GM23338 (cell line): ENCODE results near the gene POMGNT1. TPM values are rescaled to one million over a fixed set of nuclear protein-coding genes. Genes with fewer than 3 reads are reported as not detected.

Experiments
- ATAC-seq: fragments of 200-7000 bp; cut with Tn5 transposase; 3 replicates; pipeline ENCODE4 v1.9.1; 2020
- DNase-seq: peaks from one replicate; pipeline ENCODE4 v3.0.0-alpha.2; 2015; ENCODE audit warnings: low spot score
- H2AFZ ChIP-seq: fragments of 200-600 bp; sonication (generic); 2 replicates; pipeline ENCODE4 v1.8.0; 2016; ENCODE audit warnings: antibody characterized with exemption, mild to moderate bottlenecking, moderate library complexity
- H3F3A ChIP-seq: fragments of 200-600 bp; sonication (generic); replicated peaks from 2 replicates; pipeline ENCODE4 v1.8.0; 2017; ENCODE audit warnings: antibody characterized with exemption, mixed run types, low read depth
- H3K27ac ChIP-seq: fragments of 200-600 bp; sonication (generic); 2 replicates; pipeline ENCODE4 v1.6.1; 2016; ENCODE audit warnings: low read depth
- H3K27me3 ChIP-seq: fragments of 200-600 bp; sonication (generic); 2 replicates; pipeline ENCODE4 v1.8.0; 2016; ENCODE audit warnings: mild to moderate bottlenecking, mixed run types, moderate library complexity; ENCODE audit not compliant: insufficient read depth
- H3K36me3 ChIP-seq: fragments of 200-600 bp; sonication (generic); 2 replicates; pipeline ENCODE4 v1.8.0; 2016; ENCODE audit warnings: mild to moderate bottlenecking; ENCODE audit not compliant: insufficient read depth
- H3K4me1 ChIP-seq: fragments of 200-600 bp; sonication (generic); 2 replicates; pipeline ENCODE4 v1.8.0; 2016; ENCODE audit warnings: mild to moderate bottlenecking, moderate library complexity; ENCODE audit not compliant: insufficient read depth
- H3K4me2 ChIP-seq: fragments of 200-600 bp; sonication (generic); 2 replicates; pipeline ENCODE4 v1.7.1; 2017; ENCODE audit warnings: mixed run types
- H3K4me3 ChIP-seq: fragments of 200-600 bp; sonication (generic); 2 replicates; pipeline ENCODE4 v1.6.1; 2016; ENCODE audit warnings: mixed run types
- H3K79me2 ChIP-seq: fragments of 200-600 bp; sonication (generic); replicated peaks from 2 replicates; pipeline ENCODE4 v1.8.0; 2017; ENCODE audit warnings: mild to moderate bottlenecking; ENCODE audit not compliant: insufficient read depth
- H3K9me2 ChIP-seq: fragments of 200-600 bp; sonication (generic); 2 replicates; pipeline ENCODE4 v1.8.0; 2017; ENCODE audit not compliant: insufficient read depth
- H4K20me1 ChIP-seq: fragments of 200-600 bp; sonication (generic); replicated peaks from 2 replicates; pipeline ENCODE4 v1.8.0; 2017; ENCODE audit warnings: mild to moderate bottlenecking; ENCODE audit not compliant: insufficient read depth
- H3K27ac Mint-ChIP-seq: 2 replicates; pipeline ENCODE4 v1.8.0; 2020; ENCODE audit warnings: inconsistent platforms, mild to moderate bottlenecking, moderate library complexity, mixed read lengths
- H3K27me3 Mint-ChIP-seq: 3 replicates; pipeline ENCODE4 v1.8.0; 2022; ENCODE audit warnings: low read depth, mild to moderate bottlenecking, moderate library complexity, mixed read lengths, inconsistent platforms; ENCODE audit not compliant: insufficient read depth, poor library complexity
- H3K36me3 Mint-ChIP-seq: 3 replicates; pipeline ENCODE4 v1.8.0; 2021; ENCODE audit warnings: low read depth, mild to moderate bottlenecking, inconsistent platforms, moderate library complexity, mixed read lengths
- H3K4me1 Mint-ChIP-seq: 3 replicates; pipeline ENCODE4 v1.8.0; 2020; ENCODE audit warnings: mild to moderate bottlenecking, inconsistent platforms, mixed read lengths
- H3K4me3 Mint-ChIP-seq: 3 replicates; pipeline ENCODE4 v1.8.0; 2021; ENCODE audit warnings: moderate library complexity, mild to moderate bottlenecking, inconsistent platforms, mixed read lengths
- H3K9me3 Mint-ChIP-seq: 3 replicates; pipeline ENCODE4 v1.8.0; 2020; ENCODE audit warnings: moderate library complexity, mild to moderate bottlenecking, inconsistent platforms, mixed read lengths
- CREB1 ChIP-seq: fragments of 250-450 bp; sonication (Bioruptor Pico); IDR thresholded peaks from 2 replicates; pipeline ENCODE4 v1.5.0; 2020; ENCODE audit warnings: low read depth, mild to moderate bottlenecking, moderate library complexity
- CTCF ChIP-seq, 2 experiments: fragments of 200-600 bp in 1 of 2; sonication (generic) in 1 of 2; conservative IDR thresholded peaks; 2 replicates each; pipeline versions ENCODE4 v1.5.1 to v1.6.1; 2016 to 2017; ENCODE audit warnings: antibody characterized with exemption in 2 of 2, low read depth in 2 of 2, mild to moderate bottlenecking in 2 of 2, moderate library complexity in 1 of 2
- ETS1 ChIP-seq: IDR thresholded peaks from 2 replicates; pipeline ENCODE4 v1.6.1; 2016; ENCODE audit warnings: antibody characterized with exemption
- EZH2 ChIP-seq: fragments of 200-600 bp; sonication (generic); IDR thresholded peaks from one replicate; pipeline ENCODE4 v1.8.0; 2017; ENCODE audit warnings: antibody characterized with exemption, mild to moderate bottlenecking, low read depth; ENCODE audit not compliant: unreplicated experiment
- EZH2phosphoT487 ChIP-seq: fragments of 200-600 bp; sonication (generic); IDR thresholded peaks from one replicate; pipeline ENCODE4 v1.8.1; 2018; ENCODE audit warnings: antibody characterized with exemption; ENCODE audit not compliant: unreplicated experiment
- JUNB ChIP-seq: IDR thresholded peaks from one replicate; pipeline ENCODE4 v1.6.1; 2016; ENCODE audit warnings: antibody characterized with exemption; ENCODE audit not compliant: unreplicated experiment
- NANOG ChIP-seq: IDR thresholded peaks from 2 replicates; pipeline ENCODE4 v1.6.1; 2016; ENCODE audit warnings: antibody characterized with exemption, borderline replicate concordance
- POLR2AphosphoS5 ChIP-seq: IDR thresholded peaks from 2 replicates; pipeline ENCODE4 v1.6.1; 2016; ENCODE audit warnings: antibody characterized with exemption, low read depth
- REST ChIP-seq: IDR thresholded peaks from one replicate; pipeline ENCODE4 v1.6.1; 2018; ENCODE audit warnings: antibody characterized with exemption; ENCODE audit not compliant: unreplicated experiment
- STAT1 ChIP-seq: IDR thresholded peaks from one replicate; pipeline ENCODE4 v1.6.1; 2016; ENCODE audit warnings: antibody characterized with exemption; ENCODE audit not compliant: unreplicated experiment
- ZNF114 ChIP-seq: fragments of 250-450 bp; sonication (Bioruptor Pico); IDR thresholded peaks from 2 replicates; pipeline ENCODE4 v1.5.0; 2020; ENCODE audit warnings: mild to moderate bottlenecking, moderate library complexity
- ZNF331 ChIP-seq: fragments of 250-450 bp; sonication (Bioruptor Pico); IDR thresholded peaks from 2 replicates; pipeline ENCODE4 v1.5.0; 2020; ENCODE audit warnings: low read depth, mild to moderate bottlenecking, moderate library complexity
- ZNF462 ChIP-seq: fragments of 250-450 bp; sonication (Bioruptor Pico); IDR thresholded peaks from 2 replicates; pipeline ENCODE4 v1.5.0; 2020; ENCODE audit warnings: mild to moderate bottlenecking, moderate library complexity
- polyA plus RNA-seq: library from polyadenylated mRNA; unstranded; fragments of >200 nt; fragmentation: Nextera tagmentation; extraction: Ambion mirVana; gene quantifications from 2 replicates; pipeline ENCODE4 v1.2.1, GENCODE V29; 2016
- total RNA-seq: library from RNA; depleted of rRNA; stranded (reverse); fragments of >200 nt; shearing (Covaris generic); gene quantifications from 2 replicates; pipeline ENCODE4 v1.2.3, GENCODE V29; 2014

Gene POMGNT1
- total and polyA plus RNA-seq, 2 experiments from 2014 or later = 24.3 to 32.1 TPM

GRCh38 chr1:46205791-46206190, 7.6 kb upstream of the POMGNT1 start:
- TF ChIP-seq POLR2AphosphoS5 (no peak), REST (no peak), JUNB (no peak), ZNF114 (CRISPR knock-in tag) (no peak), EZH2phosphoT487 (no peak), ZNF331 (CRISPR knock-in tag) (no peak), EZH2 (no peak), NANOG (no peak), ZNF462 (CRISPR knock-in tag) (no peak), CREB1 (CRISPR knock-in tag) (no peak), CTCF (conservative IDR thresholded peaks at IDR 0.05; ENCODE audit: low read depth in 2 of 2) (no peak), ETS1 (no peak), STAT1 (no peak)
- peaks cover 17% of the 10 kb centered on the region for H3K27me3 Mint-ChIP-seq
- H3K4me1 Mint-ChIP-seq = peaks cover 20% of the 10 kb centered on the region
- 0 out of 2 replicates have a peak, but pooled peaks cover 5% of the 10 kb centered on the region for H3F3A ChIP-seq
- H3K4me1 ChIP-seq = peaks cover 5% of the 10 kb centered on the region
- ATAC-seq (no peak), DNase-seq (no peak)
- H3K9me3 Mint-ChIP-seq = no peaks in the 10 kb centered on the region
- no peak overlapping the region for H3K4me3 ChIP-seq
- no peaks in the 10 kb centered on the region for H3K9me2 ChIP-seq
- H2AFZ ChIP-seq = no peak overlapping the region
- no peak overlapping the region for H3K4me3 Mint-ChIP-seq
- H3K27ac ChIP-seq = no peak overlapping the region
- H4K20me1 ChIP-seq = no peaks in the 10 kb centered on the region
- 0 out of 2 replicates have a peak, but pooled peaks cover 5% of the 10 kb centered on the region for H3K27me3 ChIP-seq
- H3K36me3 ChIP-seq = no peaks in the 10 kb centered on the region
- H3K36me3 Mint-ChIP-seq = no peaks in the 10 kb centered on the region
- 0 out of 2 replicates have a peak overlapping the region, but pooled peaks have one; percentile 20 for H3K4me2 ChIP-seq
- no peak overlapping the region for H3K27ac Mint-ChIP-seq
- H3K79me2 ChIP-seq = no peaks in the 10 kb centered on the region
